Measurements from ENCODE around the gene GFER.

- no peak for TF ChIP-seq SMARCA5 (IDR thresholded peaks at IDR 0.05)
- TF ChIP-seq CTBP1 (IDR thresholded peaks at IDR 0.05; ENCODE audit: borderline replicate concordance): no peak
- TF ChIP-seq TAF1 (IDR thresholded peaks at IDR 0.05; ENCODE audit: control insufficient read depth, extremely low read depth, insufficient read depth, low read length, severe bottlenecking): no peak
- no peak for TF ChIP-seq ZNF449 (CRISPR knock-in tag; IDR thresholded peaks at IDR 0.05)
- no peak for TF ChIP-seq HES1 (IDR thresholded peaks at IDR 0.05; ENCODE audit: low read depth)
- TF ChIP-seq POLR2AphosphoS5 (IDR thresholded peaks at IDR 0.05; ENCODE audit: control insufficient read depth, insufficient read depth, low read depth, low read length): no peak
- TF ChIP-seq NR4A1 (CRISPR knock-in tag; IDR thresholded peaks at IDR 0.05): no peak
- TF ChIP-seq NR4A1 (tag; IDR thresholded peaks at IDR 0.05): no peak
- TF ChIP-seq SMAD4 (CRISPR knock-in tag; conservative IDR thresholded peaks at IDR 0.05): no peak
- TF ChIP-seq MAX (CRISPR knock-in tag; IDR thresholded peaks at IDR 0.05): no peak
- TF ChIP-seq GATA2 (CRISPR knock-in tag; IDR thresholded peaks at IDR 0.05): no peak
- TF ChIP-seq EZH2 (IDR thresholded peaks at IDR 0.05; ENCODE audit: borderline replicate concordance, low read depth, low read length): no peak
- TF ChIP-seq ZNF347 (CRISPR knock-in tag; IDR thresholded peaks at IDR 0.05; ENCODE audit: low read depth): no peak
- TF ChIP-seq EP300 (IDR thresholded peaks at IDR 0.05; ENCODE audit: low read length): no peak
- no peak for TF ChIP-seq MYC (IDR thresholded peaks at IDR 0.05; ENCODE audit: low read depth, low read length)
- no peak for TF ChIP-seq MYC (CRISPR knock-in tag; IDR thresholded peaks at IDR 0.05; ENCODE audit: borderline replicate concordance, low read depth)
Measured at GRCh38 chr16:1976216-1976520, 7.8 kb upstream of the GFER start.
